Vagina (tissue), 2 donors: ENCODE results near the gene SPOCK2. TPM values are rescaled to one million over a fixed set of nuclear protein-coding genes. Genes with fewer than 3 reads are reported as not detected.

Experiments
- DNase-seq, 2 donors: peaks; one replicate each; pipeline ENCODE4 v3.0.0-alpha.2; 2017; ENCODE audit errors: extremely low spot score in 2 of 2
- H3K27ac ChIP-seq: fragments of 200-600 bp; sonication (generic); one replicate; pipeline ENCODE4 v1.5.1; 2019
- H3K27me3 ChIP-seq: fragments of 200-600 bp; sonication (generic); one replicate; pipeline ENCODE4 v1.5.1; 2019
- H3K36me3 ChIP-seq, 2 donors: fragments of 200-600 bp; sonication (generic); one replicate each; pipeline ENCODE4 v1.5.1; 2017 to 2019
- H3K4me1 ChIP-seq: fragments of 200-600 bp; sonication (generic); one replicate; pipeline ENCODE4 v1.5.1; 2019
- H3K4me3 ChIP-seq, 2 donors: fragments of 200-600 bp; sonication (generic); 1 replicate in 1 of 2; 2 replicates in 1 of 2; pipeline ENCODE4 v1.5.1; 2016 to 2019
- H3K9me3 ChIP-seq: fragments of 200-600 bp; sonication (generic); one replicate; pipeline ENCODE4 v1.5.1; 2019
- POLR2A ChIP-seq, 2 donors: fragments of 450-650 bp; IDR thresholded peaks; one replicate each; pipeline ENCODE4 v1.6.1; 2017; ENCODE audit warnings: antibody characterized with exemption in 2 of 2, mild to moderate bottlenecking in 2 of 2, moderate library complexity in 2 of 2
- POLR2AphosphoS5 ChIP-seq, 2 donors: sonication (generic); formaldehyde crosslinking; IDR thresholded peaks; one replicate each; pipeline ENCODE4 v1.9.0; 2017; ENCODE audit warnings: antibody characterized with exemption in 2 of 2, mild to moderate bottlenecking in 2 of 2, low read depth in 1 of 2; ENCODE audit not compliant: insufficient read depth in 1 of 2
- intact Hi-C: fragments of 100-400 bp; cut with DNase I; formaldehyde crosslinking; loops from one replicate; pipeline ENCODE4 v1.15.1; 2023
- total RNA-seq: library from RNA; depleted of rRNA; stranded (reverse); fragments of >200 nt; gene quantifications from one replicate; pipeline ENCODE4 v1.2.3, GENCODE V29; 2016
- TF ChIP-seq, protein P1 (sequence below), 3 experiments: fragments of 450-650 bp in 2 of 3; fragments of 200-600 bp in 1 of 3; sonication (generic) in 1 of 3; IDR thresholded peaks; one replicate each; pipeline ENCODE4 v1.5.1; 2017 to 2019; ENCODE audit warnings: antibody characterized with exemption in 3 of 3, mild to moderate bottlenecking in 2 of 3, moderate library complexity in 2 of 3

SPOCK2 gene
- total RNA-seq, 1 donor from 2014 or later, result 46.9 TPM

DNA sequence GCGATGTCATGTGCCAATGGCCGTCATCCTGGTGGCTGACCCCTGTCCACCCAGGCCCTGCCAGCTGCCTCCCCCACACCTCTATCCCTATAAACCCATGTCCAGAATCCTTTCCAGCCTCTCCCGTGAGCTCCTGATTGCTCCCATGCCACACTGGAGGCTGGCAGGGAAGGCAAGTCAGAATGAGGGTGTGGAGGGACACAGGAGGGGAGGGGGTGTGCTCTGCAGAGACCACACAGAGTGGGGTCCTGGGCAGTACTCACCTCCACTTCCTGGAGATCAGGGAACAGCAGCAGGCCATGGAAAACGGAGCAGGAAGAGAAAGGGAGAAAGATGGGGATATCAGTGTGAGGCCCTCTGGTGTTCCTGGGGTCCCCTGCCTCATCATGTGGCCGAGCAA is 15.7 kb downstream of the SPOCK2 start:
- DNase-seq, result no peak
- no peaks in the 10 kb centered on the region for H3K9me3 ChIP-seq
- no peak overlapping the region for H3K4me3 ChIP-seq
- TF ChIP-seq, protein P1, sequence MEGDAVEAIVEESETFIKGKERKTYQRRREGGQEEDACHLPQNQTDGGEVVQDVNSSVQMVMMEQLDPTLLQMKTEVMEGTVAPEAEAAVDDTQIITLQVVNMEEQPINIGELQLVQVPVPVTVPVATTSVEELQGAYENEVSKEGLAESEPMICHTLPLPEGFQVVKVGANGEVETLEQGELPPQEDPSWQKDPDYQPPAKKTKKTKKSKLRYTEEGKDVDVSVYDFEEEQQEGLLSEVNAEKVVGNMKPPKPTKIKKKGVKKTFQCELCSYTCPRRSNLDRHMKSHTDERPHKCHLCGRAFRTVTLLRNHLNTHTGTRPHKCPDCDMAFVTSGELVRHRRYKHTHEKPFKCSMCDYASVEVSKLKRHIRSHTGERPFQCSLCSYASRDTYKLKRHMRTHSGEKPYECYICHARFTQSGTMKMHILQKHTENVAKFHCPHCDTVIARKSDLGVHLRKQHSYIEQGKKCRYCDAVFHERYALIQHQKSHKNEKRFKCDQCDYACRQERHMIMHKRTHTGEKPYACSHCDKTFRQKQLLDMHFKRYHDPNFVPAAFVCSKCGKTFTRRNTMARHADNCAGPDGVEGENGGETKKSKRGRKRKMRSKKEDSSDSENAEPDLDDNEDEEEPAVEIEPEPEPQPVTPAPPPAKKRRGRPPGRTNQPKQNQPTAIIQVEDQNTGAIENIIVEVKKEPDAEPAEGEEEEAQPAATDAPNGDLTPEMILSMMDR (IDR thresholded peaks at IDR 0.05), result no peak
- TF ChIP-seq POLR2A (IDR thresholded peaks at IDR 0.05), result no peak
- no peak for TF ChIP-seq POLR2AphosphoS5 (IDR thresholded peaks at IDR 0.05; ENCODE audit: insufficient read depth in 1 of 2, low read depth in 1 of 2)
- H3K4me1 ChIP-seq, result peaks cover 10% of the 10 kb centered on the region
- H3K27me3 ChIP-seq, result no peaks in the 10 kb centered on the region
- H3K36me3 ChIP-seq, result no peaks in the 10 kb centered on the region
- intact Hi-C loops, result no loop called here
- H3K27ac ChIP-seq, result no peak overlapping the region

DNA sequence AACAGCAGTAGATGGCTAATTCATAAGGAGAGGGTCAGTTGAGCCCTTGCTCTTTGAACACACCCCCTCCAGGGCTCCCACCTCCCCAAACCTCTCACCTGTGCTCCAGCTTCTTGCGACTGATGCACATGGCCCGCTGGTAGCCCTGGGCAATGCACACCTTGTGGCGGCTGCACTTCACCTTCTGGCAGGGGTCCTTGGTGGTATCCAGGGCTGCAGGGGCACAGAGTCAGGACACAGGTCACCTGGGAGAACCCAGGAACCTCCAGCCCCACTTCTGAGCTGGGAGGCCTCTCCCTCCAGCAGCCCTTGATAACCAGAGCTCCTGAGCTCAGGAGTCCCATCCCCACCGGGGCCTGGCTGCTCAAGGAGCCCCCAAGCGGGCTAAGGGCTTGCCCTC is 16.3 kb downstream of the SPOCK2 start:
- Histone ChIP-seq H3K36me3 (no peaks in the 10 kb centered on the region), H3K27ac (no peak overlapping the region), H3K9me3 (no peaks in the 10 kb centered on the region), H3K27me3 (no peaks in the 10 kb centered on the region), H3K4me3 (no peak overlapping the region), H3K4me1 (peaks cover 10% of the 10 kb centered on the region)
- DNase-seq, result no peak
- no peak for TF ChIP-seq POLR2AphosphoS5 (IDR thresholded peaks at IDR 0.05; ENCODE audit: insufficient read depth in 1 of 2, low read depth in 1 of 2)
- no peak for TF ChIP-seq POLR2A (IDR thresholded peaks at IDR 0.05)
- TF ChIP-seq, protein P1 (IDR thresholded peaks at IDR 0.05), result no peak
- intact Hi-C loops, result no loop called here

DNA sequence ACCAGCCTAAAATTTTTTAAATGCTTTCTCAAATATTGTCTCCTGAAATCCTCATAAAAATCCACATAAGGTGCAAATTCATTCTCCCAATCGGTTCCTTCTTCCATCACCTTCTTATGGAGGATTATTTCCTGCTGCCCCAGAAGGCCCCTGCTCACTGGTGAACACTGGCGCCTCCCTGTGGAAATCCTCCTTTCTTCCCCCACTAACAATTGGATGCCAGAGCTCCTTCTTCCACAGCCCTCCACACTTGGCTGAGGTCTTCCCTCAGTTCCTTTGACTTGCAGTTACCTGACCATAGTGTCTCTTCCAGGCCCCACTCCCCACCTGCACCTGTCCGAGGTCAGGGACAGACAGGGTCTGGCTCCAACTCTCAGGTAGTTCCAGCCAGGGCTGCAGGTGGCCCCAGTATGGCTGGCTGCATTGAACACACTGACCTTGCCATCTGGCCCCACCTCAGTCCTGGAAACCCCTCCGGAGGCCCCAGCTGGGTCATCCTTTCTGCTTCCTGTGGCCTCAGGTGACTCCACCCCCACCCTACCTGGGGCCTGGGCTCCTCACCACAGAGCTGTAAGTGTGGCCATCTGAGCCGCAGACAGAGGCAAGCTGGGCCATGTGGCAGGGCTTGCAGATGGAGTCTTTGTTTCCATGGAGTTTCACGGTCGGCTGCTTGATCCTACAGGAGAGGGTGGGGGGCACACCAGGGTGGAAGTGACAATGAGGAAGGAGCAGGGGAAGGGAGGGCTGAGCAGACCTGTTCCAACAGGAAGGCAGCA is 18.4 kb downstream of the SPOCK2 start:
- TF ChIP-seq POLR2AphosphoS5 (IDR thresholded peaks at IDR 0.05; ENCODE audit: insufficient read depth in 1 of 2, low read depth in 1 of 2) (no peak), POLR2A (IDR thresholded peaks at IDR 0.05) (no peak)
- TF ChIP-seq, protein P1 (IDR thresholded peaks at IDR 0.05), result no peak
- Histone ChIP-seq H3K36me3 (no peaks in the 10 kb centered on the region), H3K4me3 (no peak overlapping the region), H3K9me3 (no peaks in the 10 kb centered on the region), H3K27me3 (no peaks in the 10 kb centered on the region), H3K4me1 (peaks cover 10% of the 10 kb centered on the region), H3K27ac (no peak overlapping the region)
- DNase-seq, result no peak
- intact Hi-C loops, result no loop called here

DNA sequence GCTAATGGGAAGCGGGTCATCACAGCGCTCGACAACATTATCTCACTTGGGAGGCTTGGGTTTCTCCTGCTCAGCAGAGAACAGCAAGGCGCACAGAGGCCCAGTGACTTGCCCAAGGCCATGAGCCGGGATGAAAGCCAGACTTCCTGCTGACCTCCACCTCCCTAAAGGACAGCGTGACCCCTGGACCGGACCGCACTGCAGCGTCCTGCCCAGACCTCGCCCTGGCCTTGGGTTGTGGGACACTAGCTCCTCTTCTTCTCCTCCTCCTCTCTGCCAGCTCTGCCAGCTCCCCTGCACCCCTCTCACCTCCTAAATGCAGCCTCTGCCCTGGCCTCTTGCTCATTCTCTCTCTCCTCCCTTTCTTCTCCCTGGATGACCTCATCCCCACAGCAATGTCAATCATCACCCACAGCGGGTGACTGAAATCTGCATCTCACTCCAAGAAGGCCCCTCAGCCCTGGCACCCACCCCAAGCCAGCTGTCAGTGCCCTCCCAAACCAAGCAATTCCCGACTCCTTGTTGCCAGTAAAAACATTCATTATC is 19.4 kb downstream of the SPOCK2 start:
- DNase-seq, result no peak
- intact Hi-C loops, result no loop called here

More for the DNA sequence above, 19.4 kb downstream of the SPOCK2 start:
- peaks cover 10% of the 10 kb centered on the region for H3K4me1 ChIP-seq
- no peak overlapping the region for H3K4me3 ChIP-seq
- no peaks in the 10 kb centered on the region for H3K27me3 ChIP-seq
- TF ChIP-seq POLR2A (IDR thresholded peaks at IDR 0.05) (no peak), POLR2AphosphoS5 (IDR thresholded peaks at IDR 0.05; ENCODE audit: insufficient read depth in 1 of 2, low read depth in 1 of 2) (no peak)
- TF ChIP-seq, protein P1 (IDR thresholded peaks at IDR 0.05), result no peak
- no peaks in the 10 kb centered on the region for H3K9me3 ChIP-seq
- no peaks in the 10 kb centered on the region for H3K36me3 ChIP-seq
- H3K27ac ChIP-seq, result no peak overlapping the region
